GM12872 (cell line): Measurements from ENCODE around the gene FIP1L1.

Experiments used
- TF ChIP-seq, protein P1 (sequence below): IDR thresholded peaks from 3 replicates; pipeline ENCODE4 v1.5.1; 2011; ENCODE audit warnings: low read depth, mild to moderate bottlenecking, low read length, moderate library complexity; ENCODE audit not compliant: insufficient read depth

The FIP1L1 gene

DNA sequence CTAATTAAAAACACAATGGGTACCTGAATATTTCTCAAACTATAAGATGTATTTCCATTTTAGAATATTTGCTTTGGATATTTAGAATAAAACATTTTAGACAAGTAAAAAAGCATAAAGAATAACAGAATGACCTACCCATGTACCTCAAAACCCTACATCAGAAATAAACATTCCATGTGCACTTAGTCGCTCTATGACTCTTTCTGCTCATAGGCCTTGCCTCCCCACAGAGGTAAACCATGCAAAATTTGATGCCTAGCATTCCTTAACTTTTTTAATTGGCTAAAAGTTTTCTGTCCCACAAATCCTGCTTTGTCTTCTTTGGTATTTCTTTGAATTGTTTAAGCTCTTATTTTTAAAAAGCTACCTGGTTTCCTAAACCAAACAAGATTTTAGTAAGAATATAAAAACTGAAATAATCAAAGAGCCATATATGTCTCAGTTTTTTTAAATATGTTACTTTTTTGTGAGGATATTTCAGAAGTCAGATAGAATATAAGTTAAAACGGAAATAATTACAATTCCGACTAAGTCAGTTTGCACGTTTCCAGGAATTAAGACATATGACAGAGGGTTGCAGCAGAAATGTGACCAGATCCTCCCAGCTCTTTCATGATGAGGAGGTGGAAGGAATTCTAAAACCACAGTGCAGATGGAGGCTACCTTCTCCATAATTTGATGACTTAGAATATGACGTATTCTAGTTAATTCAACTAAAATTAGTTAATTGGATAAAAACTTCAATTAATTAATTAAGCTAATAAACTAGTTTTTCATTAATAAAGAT is 102.5 kb downstream of the FIP1L1 start:
- TF ChIP-seq, protein P1, sequence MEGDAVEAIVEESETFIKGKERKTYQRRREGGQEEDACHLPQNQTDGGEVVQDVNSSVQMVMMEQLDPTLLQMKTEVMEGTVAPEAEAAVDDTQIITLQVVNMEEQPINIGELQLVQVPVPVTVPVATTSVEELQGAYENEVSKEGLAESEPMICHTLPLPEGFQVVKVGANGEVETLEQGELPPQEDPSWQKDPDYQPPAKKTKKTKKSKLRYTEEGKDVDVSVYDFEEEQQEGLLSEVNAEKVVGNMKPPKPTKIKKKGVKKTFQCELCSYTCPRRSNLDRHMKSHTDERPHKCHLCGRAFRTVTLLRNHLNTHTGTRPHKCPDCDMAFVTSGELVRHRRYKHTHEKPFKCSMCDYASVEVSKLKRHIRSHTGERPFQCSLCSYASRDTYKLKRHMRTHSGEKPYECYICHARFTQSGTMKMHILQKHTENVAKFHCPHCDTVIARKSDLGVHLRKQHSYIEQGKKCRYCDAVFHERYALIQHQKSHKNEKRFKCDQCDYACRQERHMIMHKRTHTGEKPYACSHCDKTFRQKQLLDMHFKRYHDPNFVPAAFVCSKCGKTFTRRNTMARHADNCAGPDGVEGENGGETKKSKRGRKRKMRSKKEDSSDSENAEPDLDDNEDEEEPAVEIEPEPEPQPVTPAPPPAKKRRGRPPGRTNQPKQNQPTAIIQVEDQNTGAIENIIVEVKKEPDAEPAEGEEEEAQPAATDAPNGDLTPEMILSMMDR = no peak

DNA sequence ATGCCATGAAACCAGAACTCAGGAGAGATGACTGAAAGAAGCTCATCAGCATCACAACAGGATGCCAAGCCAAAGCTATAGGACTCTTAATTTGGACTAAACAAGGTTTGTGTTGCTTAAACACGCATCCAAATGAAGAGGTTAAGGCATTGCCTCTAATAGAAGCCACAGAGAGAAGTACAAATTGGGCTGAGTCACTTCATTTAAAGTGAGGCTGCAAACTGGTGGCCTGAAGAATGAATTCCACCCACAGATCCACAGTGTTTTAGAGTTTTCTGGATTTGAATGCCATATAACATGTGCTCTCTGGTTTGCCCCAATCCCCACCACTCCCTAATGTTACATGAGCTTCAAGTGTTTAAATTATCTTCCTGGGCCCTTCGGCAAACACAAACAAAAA is 103.5 kb downstream of the FIP1L1 start:
- TF ChIP-seq, protein P1 = no peak

DNA sequence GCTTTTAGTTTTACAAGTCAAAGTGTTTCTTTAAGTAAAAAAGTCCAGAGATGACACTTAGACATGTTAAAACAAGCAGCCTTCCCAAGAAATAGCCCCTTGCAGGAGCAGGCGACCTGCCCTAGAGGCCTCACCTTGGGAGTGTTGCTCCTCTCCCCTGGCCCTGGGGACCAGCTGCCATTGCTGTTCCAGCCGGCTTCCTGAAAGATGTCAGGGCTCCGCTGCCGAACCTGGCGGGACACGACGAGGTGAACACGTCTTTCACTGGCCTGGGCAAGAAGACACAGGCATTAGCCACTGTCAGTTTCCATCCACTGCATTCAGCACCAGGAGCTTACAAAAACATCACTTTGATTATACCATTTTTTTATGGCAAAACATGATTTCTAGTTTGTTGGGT is 104.1 kb downstream of the FIP1L1 start:
- TF ChIP-seq, protein P1 = no peak

DNA sequence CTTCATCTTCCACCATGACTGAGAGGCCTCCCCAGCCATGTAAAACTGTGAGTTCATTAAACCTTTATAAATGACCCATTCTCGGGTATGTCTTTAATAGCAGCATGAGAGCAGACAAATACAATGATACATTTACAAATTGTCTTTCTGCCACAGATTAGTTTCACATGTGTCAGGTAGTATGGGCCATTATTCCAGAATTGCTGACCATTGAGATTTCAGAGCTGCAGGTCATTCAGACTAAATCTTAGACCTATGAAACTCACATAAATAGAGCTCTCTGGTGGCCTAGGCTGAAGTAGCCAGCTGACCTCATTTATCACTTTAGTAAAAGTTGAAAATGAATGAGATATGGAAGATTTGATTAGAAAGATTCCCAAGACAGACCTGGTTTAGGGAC is 105.8 kb downstream of the FIP1L1 start:
- TF ChIP-seq, protein P1 = no peak

DNA sequence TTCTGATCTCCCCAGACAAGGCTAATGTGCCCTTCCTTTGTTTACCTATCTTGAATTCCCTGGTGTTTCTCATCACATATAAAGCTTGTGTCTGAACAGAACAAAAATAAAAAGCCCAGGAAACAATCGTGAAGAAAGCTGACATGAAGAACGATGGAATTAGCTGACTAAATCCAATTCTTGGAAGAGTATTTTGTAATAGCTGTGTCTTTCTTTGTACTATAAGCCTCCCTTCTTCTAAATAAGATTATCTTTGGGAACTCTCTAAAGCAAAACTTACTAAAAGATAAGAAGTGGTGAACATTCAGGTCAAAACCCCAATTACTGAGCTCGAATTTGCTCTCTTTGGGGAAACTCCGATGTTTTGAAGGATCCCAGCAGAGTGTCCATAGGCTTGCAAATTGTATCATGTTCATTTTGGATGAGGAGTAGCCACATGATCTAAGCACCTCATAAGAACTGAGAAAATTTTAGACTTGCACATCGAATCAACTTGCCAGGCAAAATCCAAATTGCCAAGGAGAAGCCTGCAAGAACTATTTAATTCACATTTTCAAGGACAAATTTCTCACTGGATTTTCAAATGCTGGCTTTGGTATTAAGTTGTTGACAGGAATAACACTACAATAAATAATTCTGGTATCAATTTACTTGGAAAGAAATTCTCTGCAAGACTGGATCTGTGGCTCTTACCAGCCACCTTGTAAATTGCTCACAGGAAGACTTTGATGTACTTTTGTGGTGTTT is 107.6 kb downstream of the FIP1L1 start:
- TF ChIP-seq, protein P1 = no peak

DNA sequence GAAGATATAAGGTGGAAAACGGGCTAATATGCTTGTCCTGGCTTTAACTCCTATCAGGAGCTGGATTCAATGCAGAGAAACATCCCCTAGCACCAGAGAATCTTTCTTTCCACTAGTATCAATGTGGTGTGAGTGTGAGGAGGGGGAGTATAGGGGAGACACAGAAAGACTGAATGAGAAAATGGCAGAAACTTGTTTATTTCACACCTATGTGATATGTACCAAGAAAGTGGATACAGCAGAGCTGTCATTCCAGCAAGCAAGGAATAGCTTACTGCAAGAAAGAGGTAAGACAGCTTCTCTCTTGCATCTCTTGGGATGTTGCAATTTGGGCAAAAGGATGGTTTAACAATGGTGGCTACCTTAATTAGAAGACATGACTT is 108.2 kb downstream of the FIP1L1 start:
- TF ChIP-seq, protein P1 = no peak

DNA sequence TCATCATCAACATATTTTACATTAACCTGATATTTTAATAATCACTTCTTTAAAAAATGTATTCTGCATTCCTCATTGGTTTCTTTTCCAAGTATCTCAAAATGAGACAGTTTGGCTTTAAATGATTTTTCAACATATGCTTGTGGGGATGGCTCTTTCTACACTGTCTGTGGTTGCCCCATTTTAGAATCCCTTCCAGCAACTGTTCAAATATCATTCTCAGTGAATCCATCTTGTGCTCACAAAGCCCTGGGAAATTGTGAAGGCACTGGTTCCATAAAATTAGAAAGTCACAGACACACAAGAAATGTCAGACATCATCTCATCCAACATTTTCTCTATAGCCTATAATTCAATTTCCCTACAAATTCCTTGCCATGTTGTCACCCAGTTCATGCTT is 110.3 kb downstream of the FIP1L1 start:
- TF ChIP-seq, protein P1 = no peak
